GM19467 (cell line): ENCODE data around the gene PIK3C3.
"Not testable (repeated sequence)": the region's sequence is repeated elsewhere in the genome, so short reads cannot be mapped to it uniquely, and the experiment has no call there.

ENCODE experiments used
- ATAC-seq: cut with Tn5 transposase; IDR thresholded peaks from one replicate; pipeline ENCODE4 v1.9.1; 2021; ENCODE audit warnings: mild to moderate bottlenecking, moderate library complexity; ENCODE audit not compliant: unreplicated experiment

The PIK3C3 gene

GRCh38 chr18:42068030-42068429 is 113.0 kb downstream of the PIK3C3 start:
- no peak for ATAC-seq

GRCh38 chr18:42069036-42069435 is 114.0 kb downstream of the PIK3C3 start:
- ATAC-seq = no peak

GRCh38 chr18:42072407-42072806 is 117.4 kb downstream of the PIK3C3 start:
- no peak for ATAC-seq

GRCh38 chr18:42074704-42075103 is 119.7 kb downstream of the PIK3C3 start:
- ATAC-seq = no peak

- no peak for ATAC-seq
Measured at GRCh38 chr18:42078711-42079110, 123.7 kb downstream of the PIK3C3 start.

- ATAC-seq = no peak
Measured at GRCh38 chr18:42080340-42080739, 125.3 kb downstream of the PIK3C3 start.

GRCh38 chr18:42082415-42083234 is 127.6 kb downstream of the PIK3C3 start:
- ATAC-seq = no peak

GRCh38 chr18:42086288-42086687 is 131.3 kb downstream of the PIK3C3 start:
- no peak for ATAC-seq

- no peak for ATAC-seq
Measured at GRCh38 chr18:42087235-42087634, 132.2 kb downstream of the PIK3C3 start.

- ATAC-seq = no peak
Measured at GRCh38 chr18:42087876-42088275, 132.8 kb downstream of the PIK3C3 start.

- no peak for ATAC-seq
Measured at GRCh38 chr18:42092848-42093247, 137.8 kb downstream of the PIK3C3 start.

GRCh38 chr18:42094875-42095274 is 139.8 kb downstream of the PIK3C3 start:
- ATAC-seq = no peak

GRCh38 chr18:42095732-42096377 is 140.8 kb downstream of the PIK3C3 start:
- no peak for ATAC-seq

GRCh38 chr18:42100248-42100647 is 145.2 kb downstream of the PIK3C3 start:
- no peak for ATAC-seq

- ATAC-seq = no peak
Measured at GRCh38 chr18:42100911-42101310, 145.9 kb downstream of the PIK3C3 start.

- no peak for ATAC-seq
Measured at GRCh38 chr18:42105394-42105793, 150.4 kb downstream of the PIK3C3 start.

GRCh38 chr18:42106784-42107183 is 151.8 kb downstream of the PIK3C3 start:
- ATAC-seq = no peak

- no peak for ATAC-seq
Measured at GRCh38 chr18:42107287-42107686, 152.3 kb downstream of the PIK3C3 start.

- no peak for ATAC-seq
Measured at GRCh38 chr18:42107691-42108450, 152.8 kb downstream of the PIK3C3 start.

GRCh38 chr18:42112147-42112546 is 157.1 kb downstream of the PIK3C3 start:
- not testable (repeated sequence) for ATAC-seq

- no peak for ATAC-seq
Measured at GRCh38 chr18:42112657-42113420, 157.8 kb downstream of the PIK3C3 start.
